IPS-NIHi7 (cell line): ENCODE data around the gene CCR9.
A peak's percentile ranks its signal among the peaks of the same experiment; 100 is the strongest.
"Not testable (repeated sequence)": the region's sequence is repeated elsewhere in the genome, so short reads cannot be mapped to it uniquely, and the experiment has no call there.

ENCODE experiments used
- DNase-seq: peaks from one replicate; pipeline ENCODE4 v3.0.0; 2012; ENCODE audit warnings: mixed read lengths; ENCODE audit errors: extremely low spot score

CCR9 gene

GRCh38 chr3:45885979-45886705 lies at the start of gene CCR9:
TSS of gene CCR9 (plus strand) at chr3:45886543. CDS start at chr3:45894934, 8,391 bp downstream.
- no peak for DNase-seq

- DNase-seq, result no peak
Observed at GRCh38 chr3:45838466-45838865, 47.9 kb upstream of the CCR9 start.

GRCh38 chr3:45841420-45841756 lies 45.0 kb upstream of the CCR9 start:
- DNase-seq, result no peak

GRCh38 chr3:45841757-45842491 lies 44.4 kb upstream of the CCR9 start, which contains the start of gene LZTFL1:
TSS of gene LZTFL1 (minus strand) at chr3:45842119. CDS start at chr3:45841991, 128 bp downstream.
- peak; percentile 94 for DNase-seq

GRCh38 chr3:45842851-45843625 lies 43.3 kb upstream of the CCR9 start:
- DNase-seq, result no peak

GRCh38 chr3:45844616-45845015 lies 41.7 kb upstream of the CCR9 start:
- DNase-seq, result no peak

GRCh38 chr3:45848392-45848791 lies 38.0 kb upstream of the CCR9 start:
- no peak for DNase-seq

GRCh38 chr3:45852828-45853227 lies 33.5 kb upstream of the CCR9 start:
- no peak for DNase-seq

GRCh38 chr3:45856323-45856722 lies 30.0 kb upstream of the CCR9 start:
- DNase-seq, result not testable (repeated sequence)

GRCh38 chr3:45857024-45857423 lies 29.3 kb upstream of the CCR9 start:
- DNase-seq, result not testable (repeated sequence)

- no peak for DNase-seq
Observed at GRCh38 chr3:45858809-45859543, 27.4 kb upstream of the CCR9 start.

- DNase-seq, result no peak
Observed at GRCh38 chr3:45860481-45860880, 25.9 kb upstream of the CCR9 start.

GRCh38 chr3:45861043-45861719 lies 25.2 kb upstream of the CCR9 start:
- no peak for DNase-seq

GRCh38 chr3:45864760-45865519 lies 21.4 kb upstream of the CCR9 start:
- no peak for DNase-seq

- no peak for DNase-seq
Observed at GRCh38 chr3:45865563-45865962, 20.8 kb upstream of the CCR9 start.

- DNase-seq, result no peak
Observed at GRCh38 chr3:45868213-45868612, 18.1 kb upstream of the CCR9 start.

- DNase-seq, result no peak
Observed at GRCh38 chr3:45868650-45869049, 17.7 kb upstream of the CCR9 start.

GRCh38 chr3:45869638-45870037 lies 16.7 kb upstream of the CCR9 start:
- no peak for DNase-seq

GRCh38 chr3:45870099-45870498 lies 16.2 kb upstream of the CCR9 start:
- DNase-seq, result no peak

- no peak for DNase-seq
Observed at GRCh38 chr3:45871780-45872179, 14.6 kb upstream of the CCR9 start.
